Mucosa of stomach (tissue), 1 donor: ENCODE results near the gene CFL2.
"Not testable (repeated sequence)": the region's sequence is repeated elsewhere in the genome, so short reads cannot be mapped to it uniquely, and the experiment has no call there.

Source experiments
- H3K27me3 ChIP-seq: one replicate; pipeline ENCODE4 v1.7.0; 2013; ENCODE audit warnings: mild to moderate bottlenecking, low read length; ENCODE audit not compliant: control insufficient read depth, insufficient read depth
- H3K36me3 ChIP-seq: one replicate; pipeline ENCODE4 v1.7.0; 2013; ENCODE audit warnings: low read length; ENCODE audit not compliant: control insufficient read depth, insufficient read depth
- H3K4me1 ChIP-seq: one replicate; pipeline ENCODE4 v1.7.0; 2013; ENCODE audit warnings: mild to moderate bottlenecking, low read length; ENCODE audit not compliant: control insufficient read depth, insufficient read depth
- H3K4me3 ChIP-seq: one replicate; pipeline ENCODE4 v1.7.0; 2013; ENCODE audit warnings: low read length
- H3K9ac ChIP-seq: one replicate; pipeline ENCODE4 v1.7.0; 2013; ENCODE audit warnings: mild to moderate bottlenecking, low read length, moderate library complexity
- H3K9me3 ChIP-seq: one replicate; pipeline ENCODE4 v1.7.0; 2013; ENCODE audit warnings: mild to moderate bottlenecking, low read length, moderate library complexity; ENCODE audit not compliant: control insufficient read depth
- donor health status: Pancreatic carcinoma.

CFL2 gene

DNA sequence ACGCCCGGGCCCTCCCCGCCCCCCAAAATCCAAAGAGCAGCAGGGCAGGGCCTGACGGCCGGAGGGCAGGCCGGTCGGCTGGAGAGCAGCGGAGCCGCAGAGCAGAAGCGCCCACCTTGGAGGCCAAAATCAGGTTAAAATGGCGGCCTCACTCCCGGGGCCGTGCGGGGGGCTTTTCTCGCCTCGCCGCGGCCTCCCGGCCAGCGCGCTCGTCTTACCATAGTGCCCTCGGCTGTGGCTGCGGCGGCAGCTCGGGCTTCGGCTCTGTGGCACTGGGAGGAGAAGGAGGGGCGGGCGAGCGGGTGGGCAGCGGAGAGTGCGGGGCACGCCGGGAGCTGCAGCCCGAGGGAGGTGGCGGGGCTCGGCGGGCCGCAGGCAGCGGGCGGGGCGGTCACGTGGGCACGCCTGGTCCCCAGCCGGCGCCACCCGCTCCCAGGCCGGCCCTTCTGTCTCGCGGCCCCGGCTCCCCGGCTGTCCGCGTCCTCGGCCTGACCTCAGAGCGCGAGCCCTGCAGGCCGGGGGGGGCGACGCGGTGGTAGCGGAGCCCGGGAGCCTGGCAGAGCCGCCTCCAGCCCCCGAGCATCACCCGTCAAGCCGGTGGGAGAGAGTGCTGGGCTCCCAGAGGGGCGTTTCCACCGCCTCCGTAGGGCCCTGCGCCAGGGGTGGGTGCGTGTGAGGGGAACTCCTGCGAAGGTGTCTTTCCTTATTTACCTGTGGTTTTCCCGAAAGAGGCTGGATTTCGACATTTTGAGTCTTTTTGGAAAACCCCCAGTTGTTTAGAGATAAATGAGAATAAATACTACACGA, at the start of gene CFL2:
Gene CFL2, minus strand, starts transcription at position 274 of the 807 bp plus-strand sequence. Its CDS starts 53 bp downstream, at position 221.
- Histone ChIP-seq H3K4me3 (peak within 1 kb of the TSS; percentile 75), H3K36me3 (no peaks in the 10 kb centered on the region), H3K4me1 (peaks cover 7% of the 10 kb centered on the region), H3K9me3 (no peaks in the 10 kb centered on the region), H3K27me3 (no peaks in the 10 kb centered on the region), H3K9ac (peak within 1 kb of the TSS; percentile 86)

- no peaks in the 10 kb centered on the region for H3K4me1 ChIP-seq
- no peak overlapping the region for H3K4me3 ChIP-seq
- H3K27me3 ChIP-seq, result no peaks in the 10 kb centered on the region
- H3K36me3 ChIP-seq, result no peaks in the 10 kb centered on the region
- no peaks in the 10 kb centered on the region for H3K9me3 ChIP-seq
- H3K9ac ChIP-seq, result no peak overlapping the region
Observed at GRCh38 chr14:34755215-34755614, 40.8 kb upstream of the CFL2 start.

GRCh38 chr14:34754687-34755086, 40.3 kb upstream of the CFL2 start:
- Histone ChIP-seq H3K27me3 (no peaks in the 10 kb centered on the region), H3K36me3 (no peaks in the 10 kb centered on the region), H3K4me3 (no peak overlapping the region)

DNA sequence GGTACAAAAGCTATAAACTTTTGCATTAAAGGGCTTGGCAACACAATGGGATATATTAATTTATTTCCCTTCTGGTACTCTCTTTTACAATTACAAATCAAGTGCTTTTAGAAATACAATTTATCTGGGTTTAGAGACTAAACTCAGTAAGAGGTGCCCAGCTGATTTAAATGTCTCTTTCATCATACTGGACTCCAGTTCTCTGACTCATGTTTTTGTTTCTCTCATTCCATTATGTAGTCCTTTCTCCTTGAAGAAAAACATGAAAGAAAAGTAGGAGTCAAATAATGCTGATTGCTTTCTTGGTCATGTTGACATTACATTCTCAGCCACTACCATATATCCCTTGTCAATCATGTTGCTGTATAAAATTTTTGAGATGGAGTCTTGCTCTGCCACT, 36.3 kb upstream of the CFL2 start:
- H3K9me3 ChIP-seq, result no peaks in the 10 kb centered on the region

More at GRCh38 chr14:34754687-34755086, 40.3 kb upstream of the CFL2 start:
- H3K9me3 ChIP-seq, result no peaks in the 10 kb centered on the region
- no peaks in the 10 kb centered on the region for H3K4me1 ChIP-seq
- H3K9ac ChIP-seq, result no peak overlapping the region

DNA sequence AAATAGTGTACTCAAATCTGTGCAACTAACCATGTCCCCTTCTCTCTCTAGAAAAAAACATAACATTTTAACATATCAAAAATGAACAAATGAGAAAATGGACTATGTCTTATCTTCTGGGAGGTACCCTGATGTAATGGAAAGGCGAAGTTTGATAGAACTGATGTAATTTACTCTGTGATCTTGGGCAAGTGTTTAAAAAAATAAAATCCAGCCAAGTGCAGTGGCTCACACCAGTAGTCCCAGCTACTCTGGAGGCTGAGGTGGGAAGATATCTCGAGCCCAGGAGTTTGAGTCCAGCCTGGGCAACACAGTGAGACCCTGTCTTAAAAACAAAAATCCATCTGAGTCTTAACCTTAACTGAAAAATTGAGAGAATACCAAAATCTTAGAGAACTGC, 35.8 kb upstream of the CFL2 start:
- Histone ChIP-seq H3K4me1 (no peaks in the 10 kb centered on the region), H3K9ac (no peak overlapping the region), H3K4me3 (no peak overlapping the region), H3K27me3 (no peaks in the 10 kb centered on the region), H3K36me3 (no peaks in the 10 kb centered on the region), H3K9me3 (no peaks in the 10 kb centered on the region)

More for the DNA sequence above, 36.3 kb upstream of the CFL2 start:
- no peak overlapping the region for H3K4me3 ChIP-seq
- H3K27me3 ChIP-seq, result no peaks in the 10 kb centered on the region
- H3K36me3 ChIP-seq, result no peaks in the 10 kb centered on the region
- no peaks in the 10 kb centered on the region for H3K4me1 ChIP-seq
- H3K9ac ChIP-seq, result no peak overlapping the region

DNA sequence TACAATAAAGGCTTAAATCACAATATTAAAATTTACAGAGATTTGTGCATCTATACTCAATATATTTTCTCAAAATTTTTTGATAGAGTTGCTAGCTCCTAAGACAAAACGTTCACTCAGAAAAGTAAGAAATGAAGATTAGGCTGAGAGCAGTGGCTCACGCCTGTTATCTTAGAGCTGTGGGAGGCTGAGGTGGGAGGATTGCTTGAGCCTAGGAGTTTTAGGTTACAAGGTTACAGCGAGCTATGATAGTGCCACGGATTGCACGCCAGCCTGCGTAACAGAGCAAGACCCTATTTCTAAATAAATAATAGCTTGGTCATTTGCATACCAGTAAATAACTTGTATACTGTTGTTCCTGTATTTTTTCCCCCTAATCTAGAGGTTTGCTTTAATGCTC, 35.0 kb upstream of the CFL2 start:
- H3K9me3 ChIP-seq, result no peaks in the 10 kb centered on the region
- H3K4me1 ChIP-seq, result no peaks in the 10 kb centered on the region
- no peaks in the 10 kb centered on the region for H3K27me3 ChIP-seq
- no peaks in the 10 kb centered on the region for H3K36me3 ChIP-seq
- no peak overlapping the region for H3K9ac ChIP-seq
- H3K4me3 ChIP-seq, result no peak overlapping the region

DNA sequence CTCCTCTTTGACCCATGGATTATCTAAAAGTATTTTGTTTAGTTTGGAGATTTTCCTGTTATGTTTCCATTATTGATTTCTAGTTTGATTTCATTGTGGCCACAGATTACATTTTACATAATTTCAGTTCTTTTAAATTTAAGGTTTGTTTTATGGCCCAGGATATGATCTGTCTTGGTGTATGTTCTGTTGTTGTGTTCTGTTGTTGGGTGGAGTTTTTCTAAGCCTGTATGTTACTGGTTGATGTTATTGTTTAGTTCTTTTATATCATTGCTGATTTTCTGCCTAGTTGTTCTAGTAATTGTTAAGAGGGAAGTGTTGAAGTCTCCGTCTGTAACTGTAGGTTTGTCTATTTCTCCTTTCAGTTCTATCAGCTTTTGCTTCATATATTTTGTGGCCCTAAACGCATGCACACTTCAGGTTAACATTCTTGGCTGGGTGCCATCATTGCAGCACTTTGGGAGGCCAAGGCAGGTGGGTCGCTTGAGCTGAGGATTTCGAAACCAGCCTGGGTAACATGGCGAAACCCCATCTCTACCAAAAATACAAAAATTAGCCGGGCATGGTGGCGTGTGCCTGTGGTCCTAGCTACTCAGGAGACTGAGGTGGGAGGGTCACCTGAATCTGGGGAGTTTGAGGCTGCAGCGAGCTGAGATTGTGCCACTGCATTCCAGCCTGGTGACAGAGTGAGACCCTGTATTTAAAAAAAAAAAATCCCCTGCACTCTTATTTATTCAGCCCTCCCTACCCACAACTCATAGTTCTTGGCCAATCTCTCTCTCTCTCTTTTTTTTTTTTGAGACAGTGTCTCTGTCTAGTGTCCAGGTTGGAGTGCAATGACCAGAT, 28.1 kb upstream of the CFL2 start:
- Histone ChIP-seq H3K9ac (no peak overlapping the region), H3K36me3 (no peaks in the 10 kb centered on the region), H3K4me1 (no peaks in the 10 kb centered on the region), H3K27me3 (no peaks in the 10 kb centered on the region), H3K4me3 (no peak overlapping the region), H3K9me3 (no peaks in the 10 kb centered on the region)

DNA sequence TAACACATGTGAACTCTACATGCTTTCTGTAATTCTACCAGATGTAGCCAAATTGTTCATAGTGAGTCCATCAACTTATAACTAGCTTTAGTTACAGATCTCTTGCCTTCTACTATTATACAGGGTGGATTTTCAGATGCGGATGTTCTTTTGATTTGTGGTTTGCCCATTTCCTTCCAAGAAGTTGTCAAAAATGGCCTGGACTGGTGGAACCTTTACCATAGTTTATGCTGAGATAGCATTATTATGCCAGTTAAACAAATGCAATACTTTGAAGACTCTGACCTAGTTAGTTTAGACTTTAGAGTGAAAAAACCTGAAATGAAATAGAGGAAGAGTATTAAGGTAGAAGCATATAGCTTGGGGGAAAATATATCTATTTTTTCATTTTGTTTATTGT, 27.4 kb upstream of the CFL2 start:
- Histone ChIP-seq H3K9me3 (no peaks in the 10 kb centered on the region), H3K27me3 (no peaks in the 10 kb centered on the region), H3K4me1 (no peaks in the 10 kb centered on the region), H3K9ac (no peak overlapping the region), H3K4me3 (no peak overlapping the region), H3K36me3 (no peaks in the 10 kb centered on the region)

GRCh38 chr14:34740139-34740538, 25.7 kb upstream of the CFL2 start:
- H3K4me3 ChIP-seq, H3K9ac ChIP-seq, H3K36me3 ChIP-seq, H3K4me1 ChIP-seq, H3K27me3 ChIP-seq, H3K9me3 ChIP-seq: not testable (repeated sequence)

- H3K4me1 ChIP-seq, result not testable (repeated sequence)
Observed at GRCh38 chr14:34737079-34737478, 22.7 kb upstream of the CFL2 start.

DNA sequence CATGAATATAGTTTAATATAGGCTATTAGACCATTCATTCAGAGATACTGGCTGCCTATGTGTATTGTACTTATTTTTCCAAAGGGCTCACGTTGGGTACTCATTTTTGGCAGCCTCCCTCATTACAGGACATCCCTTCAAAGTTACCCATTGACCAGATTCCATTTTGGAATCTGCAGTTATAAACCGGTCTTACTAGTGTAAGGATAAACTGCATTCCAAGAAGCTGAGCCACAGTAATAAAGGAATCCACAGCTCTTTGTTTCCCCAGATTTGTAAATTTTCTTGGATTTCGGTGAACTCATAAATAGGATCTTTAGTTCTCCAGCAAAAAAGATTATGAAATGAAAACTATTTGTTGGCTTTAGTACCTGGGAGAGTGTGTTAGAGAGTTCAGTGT, 18.9 kb upstream of the CFL2 start:
- H3K4me1 ChIP-seq, result no peaks in the 10 kb centered on the region
- no peaks in the 10 kb centered on the region for H3K27me3 ChIP-seq
- no peaks in the 10 kb centered on the region for H3K9me3 ChIP-seq
- no peak overlapping the region for H3K9ac ChIP-seq
- H3K4me3 ChIP-seq, result no peak overlapping the region
- H3K36me3 ChIP-seq, result no peaks in the 10 kb centered on the region

More at GRCh38 chr14:34737079-34737478, 22.7 kb upstream of the CFL2 start:
- H3K4me3 ChIP-seq, H3K27me3 ChIP-seq, H3K36me3 ChIP-seq, H3K9ac ChIP-seq, H3K9me3 ChIP-seq: not testable (repeated sequence)

DNA sequence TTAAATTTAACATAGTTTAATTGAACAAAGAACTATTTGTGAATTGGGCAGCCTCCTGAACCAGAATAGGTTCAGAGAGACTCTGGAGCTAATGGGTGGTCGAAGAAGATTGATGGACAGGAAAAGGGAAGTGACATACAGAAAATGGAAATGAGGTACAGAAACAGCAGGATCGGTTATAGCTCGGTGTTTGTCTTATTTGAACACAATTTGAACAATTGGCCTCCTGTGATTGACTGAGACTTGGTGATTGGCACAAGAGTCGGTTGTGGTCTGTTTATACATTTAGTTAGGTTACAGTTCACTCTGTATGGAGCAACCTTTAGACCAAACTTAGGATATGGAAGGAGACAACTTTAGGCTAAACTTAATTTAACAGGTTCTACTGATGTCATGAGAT, 18.4 kb upstream of the CFL2 start:
- H3K9me3 ChIP-seq, result no peaks in the 10 kb centered on the region
- H3K36me3 ChIP-seq, result no peaks in the 10 kb centered on the region
- no peaks in the 10 kb centered on the region for H3K27me3 ChIP-seq
- H3K9ac ChIP-seq, result no peak overlapping the region
- H3K4me1 ChIP-seq, result no peaks in the 10 kb centered on the region
- H3K4me3 ChIP-seq, result no peak overlapping the region
